Measurements from ENCODE around the gene ASGR2. TPM values are rescaled to one million over a fixed set of nuclear protein-coding genes. Genes with fewer than 3 reads are reported as not detected.
A peak's percentile ranks its signal among the peaks of the same experiment; 100 is the strongest.

ASGR2 gene
- total and polyA plus RNA-seq, 2 of the 13 experiments (the other 11 are each of a cell fraction or from before 2014, with no cell fraction given), result 320 to 754 TPM

GRCh38 chr17:7114241-7114874, at the start of gene ASGR2 (continued):
- TF ChIP-seq, protein P1, sequence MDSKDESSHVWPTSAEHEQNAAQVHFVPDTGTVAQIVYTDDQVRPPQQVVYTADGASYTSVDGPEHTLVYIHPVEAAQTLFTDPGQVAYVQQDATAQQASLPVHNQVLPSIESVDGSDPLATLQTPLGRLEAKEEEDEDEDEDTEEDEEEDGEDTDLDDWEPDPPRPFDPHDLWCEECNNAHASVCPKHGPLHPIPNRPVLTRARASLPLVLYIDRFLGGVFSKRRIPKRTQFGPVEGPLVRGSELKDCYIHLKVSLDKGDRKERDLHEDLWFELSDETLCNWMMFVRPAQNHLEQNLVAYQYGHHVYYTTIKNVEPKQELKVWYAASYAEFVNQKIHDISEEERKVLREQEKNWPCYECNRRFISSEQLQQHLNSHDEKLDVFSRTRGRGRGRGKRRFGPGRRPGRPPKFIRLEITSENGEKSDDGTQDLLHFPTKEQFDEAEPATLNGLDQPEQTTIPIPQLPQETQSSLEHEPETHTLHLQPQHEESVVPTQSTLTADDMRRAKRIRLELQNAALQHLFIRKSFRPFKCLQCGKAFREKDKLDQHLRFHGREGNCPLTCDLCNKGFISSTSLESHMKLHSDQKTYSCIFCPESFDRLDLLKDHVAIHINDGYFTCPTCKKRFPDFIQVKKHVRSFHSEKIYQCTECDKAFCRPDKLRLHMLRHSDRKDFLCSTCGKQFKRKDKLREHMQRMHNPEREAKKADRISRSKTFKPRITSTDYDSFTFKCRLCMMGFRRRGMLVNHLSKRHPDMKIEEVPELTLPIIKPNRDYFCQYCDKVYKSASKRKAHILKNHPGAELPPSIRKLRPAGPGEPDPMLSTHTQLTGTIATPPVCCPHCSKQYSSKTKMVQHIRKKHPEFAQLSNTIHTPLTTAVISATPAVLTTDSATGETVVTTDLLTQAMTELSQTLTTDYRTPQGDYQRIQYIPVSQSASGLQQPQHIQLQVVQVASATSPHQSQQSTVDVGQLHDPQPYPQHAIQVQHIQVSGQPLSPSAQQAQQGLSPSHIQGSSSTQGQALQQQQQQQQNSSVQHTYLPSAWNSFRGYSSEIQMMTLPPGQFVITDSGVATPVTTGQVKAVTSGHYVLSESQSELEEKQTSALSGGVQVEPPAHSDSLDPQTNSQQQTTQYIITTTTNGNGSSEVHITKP (CRISPR knock-in tag; IDR thresholded peaks at IDR 0.05; ENCODE audit: low read depth), result no peak
- TF ChIP-seq RNF2 (conservative IDR thresholded peaks at IDR 0.05; ENCODE audit: low read depth) (no peak), IKZF1 (IDR thresholded peaks at IDR 0.05) (no peak), ZFP82 (CRISPR knock-in tag; IDR thresholded peaks at IDR 0.05; ENCODE audit: borderline replicate concordance) (peak; percentile 61; the same call in 1 of the 2 replicates), CEBPB (IDR thresholded peaks at IDR 0.05; ENCODE audit: borderline replicate concordance, low read depth, low read length) (no peak), BORCS8-MEF2B (CRISPR knock-in tag; IDR thresholded peaks at IDR 0.05) (peak; percentile 74), ZNF460 (CRISPR knock-in tag; IDR thresholded peaks at IDR 0.05; ENCODE audit: borderline replicate concordance) (peak; percentile 72; the same call in 1 of the 2 replicates), ZNF253 (CRISPR knock-in tag; IDR thresholded peaks at IDR 0.05; ENCODE audit: borderline replicate concordance) (0 out of 2 replicates have a peak, but pooled peaks have one; percentile 65), ZNF792 (CRISPR knock-in tag; IDR thresholded peaks at IDR 0.05) (peak; percentile 67; the same call in 1 of the 2 replicates), XRCC5 (optimal IDR thresholded peaks at IDR 0.05; ENCODE audit: low read length) (peak; percentile 65), TAF1 (CRISPR knock-in tag; IDR thresholded peaks at IDR 0.05) (peak; percentile 70), AGO1 (IDR thresholded peaks at IDR 0.05; ENCODE audit: low read depth, low read length, poor library complexity, severe bottlenecking) (peak; percentile 54), ZSCAN5A (CRISPR knock-in tag; IDR thresholded peaks at IDR 0.05; ENCODE audit: borderline replicate concordance) (no peak), CHD4 (IDR thresholded peaks at IDR 0.05; ENCODE audit: borderline replicate concordance, low read length) (no peak), HNRNPLL (IDR thresholded peaks at IDR 0.05; ENCODE audit: low read depth, low read length, poor library complexity, severe bottlenecking) (no peak), SMAD9 (CRISPR knock-in tag; IDR thresholded peaks at IDR 0.05) (no peak), ZNF383 (CRISPR knock-in tag; IDR thresholded peaks at IDR 0.05; ENCODE audit: borderline replicate concordance) (no peak), MEIS2 (CRISPR knock-in tag; IDR thresholded peaks at IDR 0.05) (no peak), REXO4 (CRISPR knock-in tag; IDR thresholded peaks at IDR 0.05; ENCODE audit: borderline replicate concordance) (no peak), ZNF720 (CRISPR knock-in tag; IDR thresholded peaks at IDR 0.05) (no peak), TP53 (CRISPR knock-in tag; conservative IDR thresholded peaks at IDR 0.05) (no peak), GMEB2 (CRISPR knock-in tag; IDR thresholded peaks at IDR 0.05; ENCODE audit: low read depth) (no peak), ZNF510 (CRISPR knock-in tag; IDR thresholded peaks at IDR 0.05; ENCODE audit: low read depth) (no peak), ZNF747 (CRISPR knock-in tag; IDR thresholded peaks at IDR 0.05; ENCODE audit: borderline replicate concordance) (peak; percentile 76), SNAI1 (CRISPR knock-in tag; IDR thresholded peaks at IDR 0.05; ENCODE audit: borderline replicate concordance) (peak; percentile 70; the same call in 1 of the 2 replicates)
